22Rv1 (cell line): Measurements from ENCODE around the gene SLC49A3.

Experiments
- CTCF ChIP-seq: fragments of 450-650 bp; IDR thresholded peaks from 2 replicates; pipeline ENCODE4 v1.5.1; 2017; ENCODE audit warnings: mild to moderate bottlenecking
- ZFX ChIP-seq: fragments of 450-650 bp; IDR thresholded peaks from 2 replicates; pipeline ENCODE4 v1.6.1; 2017; ENCODE audit warnings: antibody characterized with exemption, borderline replicate concordance

- TF ChIP-seq CTCF (no peak), ZFX (no peak)
These were observed 8.9 kb downstream of the SLC49A3 start for GRCh38 chr4:680091-680490.
